HG03196 (cell line): ENCODE data around the gene SETDB2.

Experiments used
- ATAC-seq: cut with Tn5 transposase; IDR thresholded peaks from one replicate; pipeline ENCODE4 v1.9.1; 2021; ENCODE audit not compliant: unreplicated experiment

SETDB2 gene

GRCh38 chr13:49528161-49528560 lies 84.1 kb downstream of the SETDB2 start:
- no peak for ATAC-seq

- ATAC-seq: peak; percentile 50
These were observed 86.4 kb downstream of the SETDB2 start for GRCh38 chr13:49530457-49530856.

- no peak for ATAC-seq
These were observed 88.5 kb downstream of the SETDB2 start for GRCh38 chr13:49532593-49532992.

GRCh38 chr13:49533011-49533410 lies 88.9 kb downstream of the SETDB2 start:
- ATAC-seq: no peak

GRCh38 chr13:49533591-49534269 lies 89.7 kb downstream of the SETDB2 start:
- no peak for ATAC-seq

GRCh38 chr13:49536144-49536873 lies 92.2 kb downstream of the SETDB2 start:
- ATAC-seq: no peak

- no peak for ATAC-seq
These were observed 94.3 kb downstream of the SETDB2 start for GRCh38 chr13:49538404-49538803.

- ATAC-seq: no peak
These were observed 95.2 kb downstream of the SETDB2 start for GRCh38 chr13:49539313-49539712.

- ATAC-seq: no peak
These were observed 95.7 kb downstream of the SETDB2 start for GRCh38 chr13:49539746-49540145.

- ATAC-seq: no peak
These were observed 96.5 kb downstream of the SETDB2 start for GRCh38 chr13:49540552-49540951.

GRCh38 chr13:49543656-49544055 lies 99.6 kb downstream of the SETDB2 start:
- ATAC-seq: no peak
